Measurements from ENCODE around the gene IRAK1BP1. TPM values are rescaled to one million over a fixed set of nuclear protein-coding genes. Genes with fewer than 3 reads are reported as not detected.
A peak's percentile ranks its signal among the peaks of the same experiment; 100 is the strongest.

The IRAK1BP1 gene
- total and polyA plus RNA-seq, 2 donors from 2014 or later, result 6.1 to 6.6 TPM

DNA sequence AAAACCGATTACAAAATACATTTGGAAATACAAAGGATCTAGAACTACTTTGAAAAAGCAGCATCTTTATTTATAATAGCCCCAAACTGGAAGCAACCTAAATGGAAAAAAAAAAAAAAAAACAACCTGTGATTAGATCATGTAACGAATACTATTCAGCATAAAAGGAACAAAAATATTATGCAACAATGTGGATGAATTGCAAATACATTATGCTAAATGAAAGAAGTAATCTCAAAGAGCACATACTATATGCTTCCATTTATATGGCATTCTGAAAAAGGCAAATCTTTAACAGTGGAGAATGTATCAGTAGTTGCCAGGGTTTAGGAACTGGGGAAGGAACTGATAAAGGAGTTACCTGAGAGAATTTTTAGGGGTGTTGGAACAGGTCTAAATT, 28.9 kb downstream of the IRAK1BP1 start:
- FAIRE-seq, result no peak
- Histone ChIP-seq H3K9ac (ENCODE audit: low read length in 3 of 3) (no peak overlapping the region), H3K4me1 (ENCODE audit: control insufficient read depth in 2 of 3, insufficient read depth in 2 of 3, low read depth in 1 of 3, low read length in 3 of 3) (no peaks in the 10 kb centered on the region), H3K27me3 (ENCODE audit: control insufficient read depth, insufficient read depth, low read length) (no peaks in the 10 kb centered on the region), H3K27ac (ENCODE audit: low read depth in 2 of 2, low read length in 2 of 2) (no peak overlapping the region), H3K9me3 (ENCODE audit: control insufficient read depth in 2 of 3, insufficient read depth in 1 of 3, low read length in 3 of 3) (no peaks in the 10 kb centered on the region), H3K4me3 (ENCODE audit: low read length in 3 of 3) (no peak overlapping the region), H3K36me3 (ENCODE audit: control insufficient read depth in 2 of 3, insufficient read depth in 3 of 3, low read length in 3 of 3) (peaks cover 0 to 2% (median 0%) of the 10 kb centered on the region in 3 donors)
- TF ChIP-seq, protein P1, sequence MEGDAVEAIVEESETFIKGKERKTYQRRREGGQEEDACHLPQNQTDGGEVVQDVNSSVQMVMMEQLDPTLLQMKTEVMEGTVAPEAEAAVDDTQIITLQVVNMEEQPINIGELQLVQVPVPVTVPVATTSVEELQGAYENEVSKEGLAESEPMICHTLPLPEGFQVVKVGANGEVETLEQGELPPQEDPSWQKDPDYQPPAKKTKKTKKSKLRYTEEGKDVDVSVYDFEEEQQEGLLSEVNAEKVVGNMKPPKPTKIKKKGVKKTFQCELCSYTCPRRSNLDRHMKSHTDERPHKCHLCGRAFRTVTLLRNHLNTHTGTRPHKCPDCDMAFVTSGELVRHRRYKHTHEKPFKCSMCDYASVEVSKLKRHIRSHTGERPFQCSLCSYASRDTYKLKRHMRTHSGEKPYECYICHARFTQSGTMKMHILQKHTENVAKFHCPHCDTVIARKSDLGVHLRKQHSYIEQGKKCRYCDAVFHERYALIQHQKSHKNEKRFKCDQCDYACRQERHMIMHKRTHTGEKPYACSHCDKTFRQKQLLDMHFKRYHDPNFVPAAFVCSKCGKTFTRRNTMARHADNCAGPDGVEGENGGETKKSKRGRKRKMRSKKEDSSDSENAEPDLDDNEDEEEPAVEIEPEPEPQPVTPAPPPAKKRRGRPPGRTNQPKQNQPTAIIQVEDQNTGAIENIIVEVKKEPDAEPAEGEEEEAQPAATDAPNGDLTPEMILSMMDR (IDR thresholded peaks at IDR 0.05; ENCODE audit: borderline replicate concordance, extremely low read depth, insufficient read depth), result no peak
- intact Hi-C loops (cut with DNase I), result no loop called here
- DNase-seq, result no peak

- no peaks in the 10 kb centered on the region for H3K36me3 ChIP-seq (ENCODE audit: control insufficient read depth in 2 of 3, insufficient read depth in 3 of 3, low read length in 3 of 3)
- no peak overlapping the region for H3K4me3 ChIP-seq (ENCODE audit: low read length in 3 of 3)
- peaks cover 0 to 8% (median 0%) of the 10 kb centered on the region in 3 donors for H3K4me1 ChIP-seq (ENCODE audit: control insufficient read depth in 2 of 3, insufficient read depth in 2 of 3, low read depth in 1 of 3, low read length in 3 of 3)
- H3K9ac ChIP-seq (ENCODE audit: low read length in 3 of 3), result no peak overlapping the region
- no peak for FAIRE-seq
- TF ChIP-seq, protein P1 (IDR thresholded peaks at IDR 0.05; ENCODE audit: borderline replicate concordance, extremely low read depth, insufficient read depth), result no peak
- H3K27me3 ChIP-seq (ENCODE audit: control insufficient read depth, insufficient read depth, low read length), result no peaks in the 10 kb centered on the region
- no peaks in the 10 kb centered on the region for H3K9me3 ChIP-seq (ENCODE audit: control insufficient read depth in 2 of 3, insufficient read depth in 1 of 3, low read length in 3 of 3)
- no peak for DNase-seq
- intact Hi-C loops (cut with DNase I), result no loop called here
- no peak overlapping the region for H3K27ac ChIP-seq (ENCODE audit: low read depth in 2 of 2, low read length in 2 of 2)
Observed at GRCh38 chr6:78908621-78909020, 41.3 kb downstream of the IRAK1BP1 start.

DNA sequence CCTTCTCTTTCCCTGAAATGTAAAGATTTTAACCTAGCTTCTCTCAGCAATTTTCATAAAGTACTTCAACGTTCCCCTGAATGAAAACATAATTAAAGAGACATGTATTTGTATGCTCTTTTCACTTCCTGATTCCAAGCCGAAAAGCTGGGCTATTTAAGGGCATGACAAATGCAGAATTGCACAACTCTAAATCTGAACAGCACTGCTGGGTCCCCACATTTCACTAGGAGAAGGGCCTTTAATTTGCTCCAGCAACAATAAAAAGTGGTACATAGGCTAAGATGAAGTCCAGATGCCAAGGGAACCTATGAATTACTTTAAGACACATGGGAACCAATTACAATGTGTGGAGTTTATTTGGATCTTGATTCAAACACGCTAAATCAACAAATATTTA, 42.0 kb downstream of the IRAK1BP1 start:
- no peak for FAIRE-seq
- no peak overlapping the region for H3K27ac ChIP-seq (ENCODE audit: low read depth in 2 of 2, low read length in 2 of 2)

More for the DNA sequence above, 42.0 kb downstream of the IRAK1BP1 start:
- peak in 1 of 5 donors; percentile 35 for DNase-seq
- Histone ChIP-seq H3K4me1 (ENCODE audit: control insufficient read depth in 2 of 3, insufficient read depth in 2 of 3, low read depth in 1 of 3, low read length in 3 of 3) (peaks cover 0 to 8% (median 0%) of the 10 kb centered on the region in 3 donors), H3K4me3 (ENCODE audit: low read length in 3 of 3) (no peak overlapping the region), H3K9me3 (ENCODE audit: control insufficient read depth in 2 of 3, insufficient read depth in 1 of 3, low read length in 3 of 3) (no peaks in the 10 kb centered on the region), H3K36me3 (ENCODE audit: control insufficient read depth in 2 of 3, insufficient read depth in 3 of 3, low read length in 3 of 3) (no peaks in the 10 kb centered on the region), H3K9ac (ENCODE audit: low read length in 3 of 3) (no peak overlapping the region), H3K27me3 (ENCODE audit: control insufficient read depth, insufficient read depth, low read length) (no peaks in the 10 kb centered on the region)
- intact Hi-C loops (cut with DNase I), result no loop called here
- TF ChIP-seq, protein P1 (IDR thresholded peaks at IDR 0.05; ENCODE audit: borderline replicate concordance, extremely low read depth, insufficient read depth), result no peak
